Colonic mucosa (tissue), 4 donors: Measurements from ENCODE around the gene CENPA. TPM values are rescaled to one million over a fixed set of nuclear protein-coding genes. Genes with fewer than 3 reads are reported as not detected.

Experiments used
- DNase-seq: peaks from one replicate; pipeline ENCODE4 v3.0.0-alpha.2; 2020
- H3K27ac ChIP-seq: fragments of 200-600 bp; one replicate; pipeline ENCODE4 v1.8.0; 2021
- H3K27me3 ChIP-seq: fragments of 200-600 bp; one replicate; pipeline ENCODE4 v1.8.0; 2021
- H3K36me3 ChIP-seq: fragments of 200-600 bp; one replicate; pipeline ENCODE4 v1.8.0; 2021
- H3K4me1 ChIP-seq: fragments of 200-600 bp; one replicate; pipeline ENCODE4 v1.8.0; 2021; ENCODE audit warnings: mild to moderate bottlenecking
- H3K4me3 ChIP-seq: fragments of 200-600 bp; one replicate; pipeline ENCODE4 v1.8.0; 2021
- H3K9ac ChIP-seq, 2 donors: one replicate each; pipeline ENCODE4 v1.7.0; 2013; ENCODE audit warnings: control low read depth in 2 of 2, low read depth in 2 of 2, low read length in 2 of 2
- H3K9me3 ChIP-seq: fragments of 200-600 bp; one replicate; pipeline ENCODE4 v1.8.0; 2021
- intact Hi-C: fragments of 100-400 bp; cut with DNase I; formaldehyde crosslinking; loops from one replicate; pipeline ENCODE4 v1.14.1; 2022
- total RNA-seq, 2 donors: library from RNA; stranded (reverse); fragmentation: NEBNext Ultra II Directional in 1 of 2; extraction: Animal tissue kit (Norgen Biotek cat#: 25700) in 1 of 2; gene quantifications; one replicate each; pipeline ENCODE4 v1.2.1, GENCODE V29; 2021
- TF ChIP-seq, protein P1 (sequence below): fragments of 200-600 bp; IDR thresholded peaks from one replicate; pipeline ENCODE4 v1.8.0; 2022; ENCODE audit warnings: antibody characterized with exemption, mild to moderate bottlenecking
- donor health status: healthy.
- donor health status: DM: no; HTN: no; CAD: no.
- donor health status: DM: no; HTN: no; CAD: no.

The CENPA gene
- total RNA-seq, 2 donors from 2014 or later, result 6.5 to 22.7 TPM

DNA sequence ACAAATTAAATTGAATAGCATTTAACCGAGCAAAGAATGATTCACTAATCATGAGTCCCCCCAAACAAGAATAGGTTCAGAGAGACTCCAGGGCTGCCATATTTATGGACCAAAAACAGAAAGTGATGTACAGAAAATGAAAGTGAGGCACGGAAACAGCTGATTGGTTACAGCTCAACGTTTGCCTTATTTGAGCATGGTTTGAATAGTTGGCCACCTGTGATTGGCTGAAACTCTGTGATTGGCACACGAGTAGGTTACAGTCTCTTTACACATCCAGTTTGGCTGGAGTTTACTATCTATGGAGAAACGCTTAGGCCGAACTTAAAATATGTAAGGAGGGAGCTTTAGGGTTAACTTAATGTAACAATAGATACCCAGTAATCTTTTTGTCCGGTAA, 35.1 kb downstream of the CENPA start:
- DNase-seq, result no peak
- Histone ChIP-seq H3K9ac (no peak overlapping the region), H3K4me3 (no peak overlapping the region), H3K4me1 (no peaks in the 10 kb centered on the region), H3K9me3 (no peaks in the 10 kb centered on the region), H3K36me3 (no peaks in the 10 kb centered on the region), H3K27ac (no peak overlapping the region), H3K27me3 (no peaks in the 10 kb centered on the region)
- TF ChIP-seq, protein P1, sequence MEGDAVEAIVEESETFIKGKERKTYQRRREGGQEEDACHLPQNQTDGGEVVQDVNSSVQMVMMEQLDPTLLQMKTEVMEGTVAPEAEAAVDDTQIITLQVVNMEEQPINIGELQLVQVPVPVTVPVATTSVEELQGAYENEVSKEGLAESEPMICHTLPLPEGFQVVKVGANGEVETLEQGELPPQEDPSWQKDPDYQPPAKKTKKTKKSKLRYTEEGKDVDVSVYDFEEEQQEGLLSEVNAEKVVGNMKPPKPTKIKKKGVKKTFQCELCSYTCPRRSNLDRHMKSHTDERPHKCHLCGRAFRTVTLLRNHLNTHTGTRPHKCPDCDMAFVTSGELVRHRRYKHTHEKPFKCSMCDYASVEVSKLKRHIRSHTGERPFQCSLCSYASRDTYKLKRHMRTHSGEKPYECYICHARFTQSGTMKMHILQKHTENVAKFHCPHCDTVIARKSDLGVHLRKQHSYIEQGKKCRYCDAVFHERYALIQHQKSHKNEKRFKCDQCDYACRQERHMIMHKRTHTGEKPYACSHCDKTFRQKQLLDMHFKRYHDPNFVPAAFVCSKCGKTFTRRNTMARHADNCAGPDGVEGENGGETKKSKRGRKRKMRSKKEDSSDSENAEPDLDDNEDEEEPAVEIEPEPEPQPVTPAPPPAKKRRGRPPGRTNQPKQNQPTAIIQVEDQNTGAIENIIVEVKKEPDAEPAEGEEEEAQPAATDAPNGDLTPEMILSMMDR, result no peak
- intact Hi-C loops, result no loop called here

DNA sequence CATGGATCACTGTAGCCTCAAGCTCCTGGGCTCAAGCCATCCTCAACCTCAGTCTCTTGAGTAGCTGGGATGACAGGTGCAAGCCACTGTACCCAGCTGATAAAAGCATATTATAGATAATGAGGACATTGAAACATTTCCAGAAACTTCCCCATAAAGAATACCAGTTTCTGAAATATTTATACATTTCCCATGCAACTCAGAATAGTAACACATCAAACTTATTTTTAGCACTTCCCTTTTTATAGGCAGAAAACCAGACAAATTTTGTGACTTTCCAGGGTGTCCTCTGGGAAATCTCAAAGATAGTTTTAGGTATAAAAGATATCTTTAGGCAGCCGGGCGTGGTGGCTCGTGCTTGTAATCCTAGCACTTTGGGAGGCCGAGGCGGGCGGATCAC, 37.0 kb downstream of the CENPA start:
- H3K36me3 ChIP-seq, result no peaks in the 10 kb centered on the region
- intact Hi-C loops, result no loop called here
- no peak overlapping the region for H3K9ac ChIP-seq
- H3K27me3 ChIP-seq, result no peaks in the 10 kb centered on the region
- H3K9me3 ChIP-seq, result no peaks in the 10 kb centered on the region
- no peak overlapping the region for H3K4me3 ChIP-seq
- TF ChIP-seq, protein P1, result no peak
- no peak overlapping the region for H3K27ac ChIP-seq
- DNase-seq, result no peak
- H3K4me1 ChIP-seq, result no peaks in the 10 kb centered on the region

DNA sequence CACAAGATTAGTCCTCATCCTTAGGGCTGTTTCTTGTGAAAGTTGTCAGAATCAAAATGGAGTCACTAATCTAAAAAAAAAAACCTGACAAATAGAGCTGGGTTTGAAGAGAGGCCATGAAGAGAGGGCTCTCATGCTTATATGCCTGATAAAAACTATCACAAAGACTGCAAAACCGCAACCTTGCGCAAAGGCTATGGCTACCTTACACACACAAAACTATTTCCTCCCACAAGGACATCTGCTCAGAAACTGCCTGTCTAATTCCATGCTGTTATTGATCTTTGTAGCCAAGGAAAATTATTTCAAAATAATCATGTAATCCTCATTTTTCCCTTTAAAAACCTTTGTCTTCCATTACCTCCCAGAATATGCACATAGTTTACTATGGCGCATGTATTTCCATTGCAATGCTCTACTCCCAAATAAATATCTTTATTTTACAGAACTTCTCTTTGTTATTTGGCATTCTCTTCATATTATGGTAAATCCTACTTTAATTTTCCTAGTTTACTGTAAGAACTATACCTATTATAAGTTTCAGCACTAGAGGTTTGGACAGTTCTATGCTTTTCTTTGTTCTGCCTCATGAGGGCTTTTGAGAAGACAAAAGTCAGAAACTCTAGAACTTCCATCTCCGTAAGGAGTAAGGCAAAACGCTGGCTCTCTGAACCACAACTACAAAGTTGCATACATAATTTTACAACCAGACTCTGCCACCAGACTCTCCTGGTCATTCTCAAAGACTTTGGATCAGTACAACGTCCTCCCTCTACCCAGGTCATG, 52.5 kb downstream of the CENPA start:
- Histone ChIP-seq H3K9ac (no peak overlapping the region), H3K27ac (no peak overlapping the region), H3K4me1 (no peaks in the 10 kb centered on the region), H3K36me3 (no peaks in the 10 kb centered on the region), H3K4me3 (no peak overlapping the region), H3K9me3 (no peaks in the 10 kb centered on the region), H3K27me3 (no peaks in the 10 kb centered on the region)
- intact Hi-C loops, result no loop called here
- TF ChIP-seq, protein P1, result no peak
- DNase-seq, result no peak

DNA sequence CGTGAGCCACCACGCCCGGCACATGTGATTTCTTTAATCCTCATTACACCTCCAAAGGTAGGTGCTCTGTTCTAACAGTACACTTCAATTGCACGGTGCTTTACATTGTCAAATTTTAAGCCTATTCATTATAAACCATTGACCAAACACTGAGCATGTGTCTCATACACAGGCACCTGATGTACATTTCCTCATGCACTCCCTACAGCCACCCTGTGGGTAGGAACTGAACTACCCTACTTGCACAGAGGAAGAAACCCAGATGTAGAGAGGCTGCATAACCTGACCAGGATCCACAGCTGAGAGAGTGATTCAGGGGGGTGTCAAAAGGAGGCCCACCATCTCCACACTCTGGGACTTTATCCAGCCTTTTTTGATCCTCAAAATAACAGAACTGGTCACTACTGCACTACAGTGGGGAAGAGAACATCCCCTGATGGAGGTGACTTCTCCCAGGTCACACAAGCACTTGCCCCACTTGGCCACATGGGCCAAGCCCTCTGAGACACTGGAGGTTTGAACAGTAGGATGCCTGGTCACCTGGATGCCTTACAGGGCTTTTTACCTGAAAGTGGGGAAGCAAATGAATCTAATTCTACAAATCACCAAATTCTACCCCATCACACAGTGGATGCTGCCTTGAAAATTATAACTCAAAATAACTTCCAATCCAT, 55.2 kb downstream of the CENPA start:
- intact Hi-C loops, result loop anchor here (10.0 kb wide), 1 partner anchor 174 kb away; no protein-coding TSS in a partner anchor
- H3K27me3 ChIP-seq, result peaks cover 16% of the 10 kb centered on the region
- no peak overlapping the region for H3K27ac ChIP-seq
- no peak for DNase-seq
- H3K4me3 ChIP-seq, result no peak overlapping the region
- no peaks in the 10 kb centered on the region for H3K4me1 ChIP-seq
- no peaks in the 10 kb centered on the region for H3K36me3 ChIP-seq
- no peaks in the 10 kb centered on the region for H3K9me3 ChIP-seq
- TF ChIP-seq, protein P1, result no peak
- H3K9ac ChIP-seq, result no peak overlapping the region

DNA sequence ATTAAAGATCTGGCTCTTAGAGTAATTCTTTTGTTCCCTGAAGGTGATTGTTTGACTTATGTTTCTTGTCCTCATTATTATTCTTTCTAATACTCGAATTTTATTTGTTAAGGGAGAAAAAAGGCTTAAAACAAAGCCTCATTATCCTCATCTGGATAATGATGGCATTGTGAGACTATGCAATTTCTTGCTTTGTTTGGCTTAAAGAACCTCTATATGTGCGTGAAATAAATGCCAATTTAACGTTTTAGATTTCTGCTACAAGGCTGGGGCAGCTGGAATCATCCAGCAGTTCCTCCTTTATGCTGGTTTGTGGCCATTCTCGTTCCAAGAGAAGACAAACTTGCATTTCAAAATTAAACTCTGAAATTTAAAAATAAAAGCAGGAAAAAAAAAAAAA, 57.2 kb downstream of the CENPA start:
- no peak overlapping the region for H3K27ac ChIP-seq
- peaks cover 14% of the 10 kb centered on the region for H3K4me1 ChIP-seq
- H3K9ac ChIP-seq, result no peak overlapping the region
- no peak overlapping the region for H3K4me3 ChIP-seq
- no peaks in the 10 kb centered on the region for H3K9me3 ChIP-seq
- DNase-seq, result no peak
- TF ChIP-seq, protein P1, result no peak
- H3K27me3 ChIP-seq, result peaks cover 36% of the 10 kb centered on the region
- intact Hi-C loops, result loop anchor here (10.0 kb wide), 1 partner anchor 172 kb away; no protein-coding TSS in a partner anchor
- no peaks in the 10 kb centered on the region for H3K36me3 ChIP-seq

Other genes with a start within 250 kb of the CENPA start
- not detected for gene CIB4, start 144.7 kb upstream of the CENPA start, total RNA-seq
- gene KCNK3, start 93.3 kb upstream of the CENPA start, total RNA-seq, result 1 to 10 TPM; 1.2 to 1.5 TPM
- 10 to 100 TPM; 24.8 to 29.1 TPM for gene SLC35F6, start 21.8 kb upstream of the CENPA start, total RNA-seq
- under 1 TPM; 0.24 to 0.35 TPM for gene DPYSL5, start 62.1 kb downstream of the CENPA start, total RNA-seq
- gene MAPRE3, start 184.6 kb downstream of the CENPA start, total RNA-seq, result 10 to 100 TPM; 21.6 to 22.0 TPM
- gene TMEM214, start 246.9 kb downstream of the CENPA start, total RNA-seq, result 100 to 1,000 TPM in 1 of 2 donors, 10 to 100 TPM in 1; 76.6 to 121 TPM